ENCODE measurements around the gene PHF19. TPM values are rescaled to one million over a fixed set of nuclear protein-coding genes. Genes with fewer than 3 reads are reported as not detected.
A peak's percentile ranks its signal among the peaks of the same experiment; 100 is the strongest.

Gene PHF19
- total RNA-seq (10 to 100 TPM in 8 of 9 donors, 1 to 10 TPM in 1; 9.6 to 28.0 (median 12.5) TPM), polyA plus RNA-seq (10 to 100 TPM; 11.0 to 15.4 TPM)
- long read RNA-seq, donor 1, transcript PHF19-203 (10 exons, 3,525 nt), result major isoform, 6 of 17 reads
- long read RNA-seq, donor 1, partial matches to known transcripts, result 3 of 17 reads
- long read RNA-seq, donor 1, other reads (novel, unspliced or antisense), result 5 of 17 reads
- long read RNA-seq, donor 2, partial matches to known transcripts, result 0 of 10 reads
- long read RNA-seq, donor 2, other reads (novel, unspliced or antisense), result 8 of 10 reads
- long read RNA-seq, donor 3, full-length matches to known transcripts, result 7 of 17 reads
- long read RNA-seq, donor 3, partial matches to known transcripts, result 2 of 17 reads
- long read RNA-seq, donor 3, other reads (novel, unspliced or antisense), result 8 of 17 reads

- Histone ChIP-seq H3K27me3 (no peaks in the 10 kb centered on the region), H3K4me3 (peak within 1 kb of the TSS; percentile 42 to 86 (median 75)), H3K27ac (peak within 1 kb of the TSS; percentile 82 to 97 (median 92)), H3K36me3 (peaks cover 0 to 23% (median 4%) of the 10 kb centered on the region in 9 donors), H3K9me3 (no peaks in the 10 kb centered on the region), H3K4me1 (peaks cover 0 to 20% (median 6%) of the 10 kb centered on the region in 12 donors)
- 0 to 1% (median 1%) methylated on average over 18 to 45 of the region's 45 CpGs for WGBS, 4 donors
- intact Hi-C loops (cut with DNase I), result loop anchor here (2.0 to 10.0 kb wide), 7 partner anchors 35 to 188 kb away; partner anchors contain the start of genes TRAF1 (in 2 of the 10), MEGF9 (in 1 of the 10) and PSMD5 (in 1 of the 10)
- ATAC-seq (peak in 3 of 4 donors; percentile 14 to 35 (median 16)), DNase-seq (peak in 4 of 5 donors; percentile 44 to 77 (median 48))
- TF ChIP-seq, protein P1, sequence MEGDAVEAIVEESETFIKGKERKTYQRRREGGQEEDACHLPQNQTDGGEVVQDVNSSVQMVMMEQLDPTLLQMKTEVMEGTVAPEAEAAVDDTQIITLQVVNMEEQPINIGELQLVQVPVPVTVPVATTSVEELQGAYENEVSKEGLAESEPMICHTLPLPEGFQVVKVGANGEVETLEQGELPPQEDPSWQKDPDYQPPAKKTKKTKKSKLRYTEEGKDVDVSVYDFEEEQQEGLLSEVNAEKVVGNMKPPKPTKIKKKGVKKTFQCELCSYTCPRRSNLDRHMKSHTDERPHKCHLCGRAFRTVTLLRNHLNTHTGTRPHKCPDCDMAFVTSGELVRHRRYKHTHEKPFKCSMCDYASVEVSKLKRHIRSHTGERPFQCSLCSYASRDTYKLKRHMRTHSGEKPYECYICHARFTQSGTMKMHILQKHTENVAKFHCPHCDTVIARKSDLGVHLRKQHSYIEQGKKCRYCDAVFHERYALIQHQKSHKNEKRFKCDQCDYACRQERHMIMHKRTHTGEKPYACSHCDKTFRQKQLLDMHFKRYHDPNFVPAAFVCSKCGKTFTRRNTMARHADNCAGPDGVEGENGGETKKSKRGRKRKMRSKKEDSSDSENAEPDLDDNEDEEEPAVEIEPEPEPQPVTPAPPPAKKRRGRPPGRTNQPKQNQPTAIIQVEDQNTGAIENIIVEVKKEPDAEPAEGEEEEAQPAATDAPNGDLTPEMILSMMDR (IDR thresholded peaks at IDR 0.05), result no peak
Observed at GRCh38 chr9:120876842-120877240, at the start of gene PHF19. Gene PHF19, minus strand, starts transcription at chr9:120877188. Its CDS starts 2,447 bp downstream, at chr9:120874741.

DNA sequence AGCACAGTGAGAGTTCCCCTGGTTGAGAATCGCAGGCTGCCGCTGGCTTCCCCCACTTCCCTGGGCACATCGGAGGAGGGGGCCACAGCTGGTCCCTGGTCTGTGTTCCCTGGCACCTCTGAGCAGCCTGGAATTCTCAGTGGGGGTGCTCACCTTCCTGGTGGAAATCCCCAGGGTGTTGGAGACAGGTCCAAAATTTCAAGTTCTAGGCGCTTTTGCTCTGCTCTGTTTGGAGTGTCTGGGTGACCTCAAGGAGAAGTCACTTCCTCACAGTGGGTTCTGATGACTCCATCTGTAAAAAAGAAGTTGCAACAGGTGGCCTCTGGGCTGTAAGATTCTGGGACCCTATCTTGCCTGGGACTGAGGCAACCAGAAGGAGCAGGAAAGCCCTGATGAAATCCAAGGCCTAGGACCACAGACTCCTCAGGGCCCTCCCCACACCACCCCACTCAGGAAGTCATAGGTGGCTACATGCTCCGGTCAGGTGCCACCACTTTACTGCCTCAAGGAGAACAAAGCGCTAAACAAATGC is 49.5 kb upstream of the PHF19 start, which contains the start of gene TRAF1:
Gene TRAF1 (minus strand): TSS at position 400 of the 532 bp plus-strand sequence. CDS start 721 bp downstream, outside the sequence.
- ATAC-seq (no peak), DNase-seq (no peak)
- peak within 1 kb of the TSS in 3 of 12 donors; percentile 6 to 92 (median 8) for H3K4me3 ChIP-seq
- TF ChIP-seq, protein P1 (IDR thresholded peaks at IDR 0.05), result no peak
- TF ChIP-seq POLR2A (IDR thresholded peaks at IDR 0.05), result no peak
- 80 to 86% (median 81%) methylated on average over 5 to 6 of the region's 6 CpGs for WGBS, 4 donors
- peaks cover 0 to 13% (median 0%) of the 10 kb centered on the region in 9 donors for H3K36me3 ChIP-seq
- H3K9me3 ChIP-seq, result no peaks in the 10 kb centered on the region
- intact Hi-C loops (cut with DNase I), result loop anchor here in 2 of 10 donors (5.0 kb wide), 1 partner anchor 49 kb away; the partner anchor contains the start of gene PHF19 (in 2 of the 2)
- no peaks in the 10 kb centered on the region for H3K27me3 ChIP-seq
- H3K27ac ChIP-seq, result peak within 1 kb of the TSS in 8 of 12 donors; percentile 3 to 98 (median 42)
- peaks cover 0 to 92% (median 24%) of the 10 kb centered on the region in 12 donors for H3K4me1 ChIP-seq

DNA sequence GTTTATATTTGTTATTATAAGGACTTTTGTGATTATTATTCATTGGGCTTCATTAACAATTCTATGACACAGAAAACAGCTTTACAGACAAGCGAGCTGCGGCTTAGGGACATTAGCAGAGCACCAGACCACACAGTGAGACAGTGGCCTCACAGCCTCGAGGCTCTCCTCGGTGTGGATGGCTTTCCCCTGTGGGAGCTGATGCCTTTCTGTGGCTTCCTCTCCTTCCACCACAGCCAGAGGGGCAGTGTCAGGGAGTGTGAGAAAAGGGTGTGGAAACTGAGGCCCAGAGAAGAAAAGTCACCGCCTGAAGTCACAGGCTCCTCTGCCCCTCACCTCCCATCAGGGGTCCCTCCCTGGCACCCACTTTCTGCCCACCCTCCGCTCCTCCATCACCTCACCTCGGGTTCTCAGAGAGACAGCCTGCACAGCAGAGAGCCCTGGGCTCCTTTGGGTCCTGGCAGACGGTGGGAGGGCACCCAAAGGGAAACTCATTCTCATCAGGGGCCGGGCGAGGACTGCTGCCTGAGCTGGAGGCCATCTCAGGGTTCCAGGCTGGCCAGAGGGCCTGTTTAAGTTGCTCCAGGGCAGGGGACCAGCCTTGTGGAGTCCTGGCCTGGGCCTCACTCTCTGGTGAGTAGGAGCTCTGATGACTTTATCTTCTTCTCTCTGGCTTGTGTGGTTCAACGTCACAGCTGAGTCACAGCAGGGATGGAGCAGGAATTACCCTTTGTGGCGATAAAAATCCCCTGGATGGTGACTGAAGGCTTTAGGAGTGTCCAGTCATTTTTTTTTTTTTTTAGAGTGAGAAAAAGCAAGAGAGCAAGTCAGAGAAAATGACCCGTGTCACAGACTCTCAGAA is 48.8 kb upstream of the PHF19 start:
- Histone ChIP-seq H3K27ac (peak overlapping the region in 7 of 12 donors; percentile 3 to 98 (median 35)), H3K4me3 (peak overlapping the region in 3 of 12 donors; percentile 6 to 92 (median 8)), H3K36me3 (peaks cover 0 to 13% (median 0%) of the 10 kb centered on the region in 9 donors), H3K27me3 (no peaks in the 10 kb centered on the region), H3K4me1 (peaks cover 0 to 92% (median 20%) of the 10 kb centered on the region in 12 donors), H3K9me3 (no peaks in the 10 kb centered on the region)
- TF ChIP-seq, protein P1 (IDR thresholded peaks at IDR 0.05), result no peak
- TF ChIP-seq POLR2A (IDR thresholded peaks at IDR 0.05), result no peak
- DNase-seq (peak in 1 of 5 donors; percentile 53), ATAC-seq (peak in 2 of 4 donors; percentile 23 to 37)
- 63 to 75% (median 71%) methylated on average over 10 to 13 of the region's 13 CpGs for WGBS, 4 donors
- intact Hi-C loops (cut with DNase I), result loop anchor here in 2 of 10 donors (5.0 kb wide), 1 partner anchor 48 kb away; the partner anchor contains the start of gene PHF19 (in 2 of the 2)
